G401 (cell line): ENCODE results near the gene CRABP2. TPM values are rescaled to one million over a fixed set of nuclear protein-coding genes. Genes with fewer than 3 reads are reported as not detected.

Experiments used
- DNase-seq: peaks from one replicate; pipeline ENCODE4 v3.0.0-alpha.2; 2015; ENCODE audit warnings: low spot score
- in situ Hi-C: cut with HindIII; loops from 2 replicates; pipeline ENCODE4 v1.10.0; 2016; ENCODE audit warnings: low sequenced_read_pairs, mixed read lengths
- total RNA-seq: library from RNA; depleted of rRNA; stranded (reverse); fragments of >200 nt; shearing (Covaris generic); gene quantifications from 2 replicates; pipeline ENCODE4 v1.2.3, GENCODE V29; 2014; rRNA removed

CRABP2 gene
- total RNA-seq: 1,143 and 1,168 TPM in 2 replicates

- in situ Hi-C loops: no loop called here
- peak; percentile 55 for DNase-seq
Measured at GRCh38 chr1:156705321-156705917, at the start of gene CRABP2. CRABP2 (minus strand) TSS chr1:156705583; CDS start chr1:156705446, 137 bp downstream.

- DNase-seq: no peak
- in situ Hi-C loops: no loop called here
Measured at GRCh38 chr1:156754219-156754618, 48.8 kb upstream of the CRABP2 start.

- in situ Hi-C loops: no loop called here
- no peak for DNase-seq
Measured at GRCh38 chr1:156752843-156753482, 47.6 kb upstream of the CRABP2 start.

GRCh38 chr1:156751757-156752481, 46.5 kb upstream of the CRABP2 start:
- in situ Hi-C loops: no loop called here
- peak; percentile 97 for DNase-seq

- no peak for DNase-seq
- in situ Hi-C loops: no loop called here
Measured at GRCh38 chr1:156751451-156751756, 46.0 kb upstream of the CRABP2 start, which contains the start of gene HDGF. HDGF (minus strand) TSS chr1:156751675; CDS start chr1:156751429, 246 bp downstream.

GRCh38 chr1:156750711-156751450, 45.5 kb upstream of the CRABP2 start:
- in situ Hi-C loops: no loop called here
- DNase-seq: no peak

GRCh38 chr1:156750191-156750672, 44.8 kb upstream of the CRABP2 start:
- DNase-seq: no peak
- in situ Hi-C loops: no loop called here

GRCh38 chr1:156749419-156750118, 44.2 kb upstream of the CRABP2 start:
- DNase-seq: no peak
- in situ Hi-C loops: no loop called here

- no peak for DNase-seq
- in situ Hi-C loops: no loop called here
Measured at GRCh38 chr1:156748670-156749418, 43.5 kb upstream of the CRABP2 start.

GRCh38 chr1:156747742-156748669, 42.6 kb upstream of the CRABP2 start:
- in situ Hi-C loops: no loop called here
- DNase-seq: no peak

GRCh38 chr1:156746728-156747631, 41.6 kb upstream of the CRABP2 start:
- in situ Hi-C loops: no loop called here
- DNase-seq: peak; percentile 84

GRCh38 chr1:156746406-156746727, 41.0 kb upstream of the CRABP2 start:
- in situ Hi-C loops: no loop called here
- DNase-seq: no peak

- in situ Hi-C loops: no loop called here
- no peak for DNase-seq
Measured at GRCh38 chr1:156745881-156746280, 40.5 kb upstream of the CRABP2 start.

GRCh38 chr1:156744786-156745419, 39.5 kb upstream of the CRABP2 start:
- no peak for DNase-seq
- in situ Hi-C loops: no loop called here

GRCh38 chr1:156744344-156744743, 39.0 kb upstream of the CRABP2 start:
- in situ Hi-C loops: no loop called here
- DNase-seq: no peak
